GM23248 (cell line): ENCODE data around the gene DNHD1.

Experiments
- EZH2 ChIP-seq: fragments of 200-600 bp; sonication (generic); IDR thresholded peaks from 2 replicates; pipeline ENCODE4 v1.6.1; 2018; ENCODE audit warnings: antibody characterized with exemption, mild to moderate bottlenecking; ENCODE audit not compliant: insufficient read depth, poor library complexity, severe bottlenecking
- EZH2phosphoT487 ChIP-seq: fragments of 200-600 bp; sonication (generic); IDR thresholded peaks from 2 replicates; pipeline ENCODE4 v1.6.1; 2018; ENCODE audit warnings: antibody characterized with exemption, moderate library complexity, mild to moderate bottlenecking, low read depth; ENCODE audit not compliant: insufficient read depth

- TF ChIP-seq EZH2 (no peak), EZH2phosphoT487 (no peak)
These were observed 8.7 kb upstream of the DNHD1 start for GRCh38 chr11:6488342-6488741.
